GM21723 (cell line): Measurements from ENCODE around the gene STAC3.
A peak's percentile ranks its signal among the peaks of the same experiment; 100 is the strongest.

ENCODE experiments used
- ATAC-seq: cut with Tn5 transposase; IDR thresholded peaks from one replicate; pipeline ENCODE4 v1.9.1; 2021; ENCODE audit warnings: mild to moderate bottlenecking, moderate library complexity; ENCODE audit not compliant: unreplicated experiment

STAC3 gene

DNA sequence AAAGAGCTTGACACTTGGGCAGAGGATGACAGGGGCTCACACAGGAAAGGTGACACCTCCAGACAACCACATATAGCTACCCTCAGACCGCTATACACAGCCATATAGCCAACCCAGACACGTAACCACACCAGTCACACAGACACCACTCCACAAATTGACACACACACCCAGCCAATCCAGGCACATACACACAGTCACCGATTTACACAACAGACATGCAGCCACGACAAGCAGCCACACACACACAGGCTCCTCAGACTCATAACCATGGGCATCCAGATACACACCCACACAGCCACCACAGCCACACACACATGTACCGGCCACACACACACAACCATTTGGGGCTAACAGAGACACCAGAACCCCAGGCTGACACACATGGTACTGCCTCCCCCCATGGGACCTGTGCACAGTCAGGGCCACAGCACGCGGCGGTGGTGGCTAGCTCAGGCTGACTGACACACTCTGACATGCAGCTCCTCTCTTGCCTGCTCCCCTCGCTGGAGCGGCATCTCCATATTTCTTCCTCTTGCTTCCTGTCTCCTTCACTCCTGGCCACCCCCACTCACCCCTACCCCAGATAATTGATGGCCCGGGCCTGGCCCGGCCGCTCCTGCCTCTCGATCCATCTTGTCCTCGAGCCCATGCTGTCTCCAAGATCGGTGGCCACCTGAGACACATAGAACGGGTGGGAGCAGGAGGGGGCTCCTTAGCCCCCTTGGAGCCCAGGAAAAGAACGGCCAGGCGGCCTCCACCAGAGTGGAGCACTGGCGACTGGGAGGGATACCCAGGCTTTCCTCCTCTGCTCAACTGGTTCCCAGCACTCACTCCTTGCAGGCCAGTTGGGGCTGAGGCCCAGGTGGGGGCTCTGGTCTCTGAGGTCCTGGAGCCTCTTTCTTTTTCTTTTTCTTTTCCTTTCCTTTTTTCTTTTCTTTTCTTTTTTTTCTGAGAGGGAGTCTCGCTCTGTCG, 27.5 kb downstream of the STAC3 start:
- ATAC-seq = no peak

DNA sequence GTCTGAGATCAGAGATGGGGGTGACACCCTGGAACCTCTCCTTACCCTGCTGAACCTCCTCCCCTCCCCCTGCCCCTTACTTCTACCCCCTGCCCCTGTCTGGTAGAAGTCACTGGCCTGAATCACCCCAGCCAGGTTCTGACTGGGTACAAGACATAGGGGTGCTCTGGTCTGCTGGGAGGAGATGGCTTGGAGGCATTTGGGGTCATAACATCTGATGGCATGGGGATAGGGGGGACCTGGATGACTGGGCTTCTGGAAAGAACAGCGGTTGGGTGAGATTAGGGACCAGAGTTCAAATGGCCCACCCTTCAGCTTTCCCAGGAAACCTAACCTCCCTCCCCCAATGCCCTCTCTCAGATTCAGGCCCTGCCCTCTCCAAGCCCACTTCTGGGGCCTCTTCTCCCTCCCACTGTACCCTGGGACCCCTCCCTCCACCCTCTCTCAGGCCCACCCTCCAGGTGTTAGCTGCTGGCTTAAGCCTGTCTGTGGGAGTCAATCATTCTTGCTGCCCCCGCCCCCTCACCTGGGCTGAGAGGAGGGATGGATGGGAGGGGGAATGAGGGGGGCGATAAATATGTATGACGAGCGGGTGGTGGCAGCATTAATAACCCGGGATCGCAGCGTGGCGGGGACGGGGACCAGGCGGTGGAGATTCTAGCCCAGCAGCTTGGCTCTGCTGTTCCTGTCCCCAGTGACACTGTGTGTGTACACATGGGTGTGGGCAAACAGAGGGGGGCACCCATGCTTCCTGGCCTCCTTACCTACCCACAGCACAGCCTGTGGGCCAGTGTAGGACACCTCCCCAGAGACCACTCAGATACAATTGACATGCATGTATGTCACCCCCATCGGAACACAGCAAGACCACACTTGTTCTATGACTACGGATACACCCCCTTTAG, 28.4 kb downstream of the STAC3 start:
- ATAC-seq = no peak

DNA sequence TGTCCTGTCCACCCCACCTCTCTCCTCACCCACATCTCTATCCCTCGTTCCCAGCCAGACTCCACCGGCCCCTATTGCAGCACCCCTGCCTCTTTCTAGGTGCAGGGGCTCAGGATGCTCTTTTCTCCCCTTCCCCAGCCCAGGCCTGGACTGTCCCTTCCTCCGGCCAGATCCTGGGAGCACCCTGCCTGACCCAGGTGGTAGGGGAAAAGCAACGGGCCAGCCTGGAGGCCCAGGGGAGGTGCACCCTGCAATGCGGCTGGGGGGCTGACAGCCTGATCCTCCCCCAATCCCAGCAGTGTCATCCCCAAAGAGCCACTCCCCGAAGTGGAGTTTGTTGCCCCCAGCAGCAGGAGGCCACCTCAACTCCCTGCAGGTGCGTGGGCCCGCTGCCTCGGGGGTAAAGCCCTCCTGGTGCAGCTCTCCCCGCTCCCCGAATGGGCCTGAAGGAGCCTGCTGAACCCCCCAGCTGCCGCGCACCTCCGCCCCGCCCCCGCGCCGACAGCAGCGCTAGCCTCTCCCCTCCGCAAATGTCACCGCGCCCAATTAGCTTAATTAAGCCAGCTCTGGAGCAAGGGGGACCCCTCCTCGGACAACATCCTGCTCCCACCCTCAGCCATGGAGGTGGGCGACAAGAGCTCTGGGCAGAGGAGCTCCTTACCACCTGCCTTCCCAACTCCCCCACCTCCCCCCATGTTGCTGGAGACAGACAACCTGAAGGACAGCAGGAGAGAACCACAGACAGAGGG, 29.6 kb downstream of the STAC3 start:
- ATAC-seq = no peak

DNA sequence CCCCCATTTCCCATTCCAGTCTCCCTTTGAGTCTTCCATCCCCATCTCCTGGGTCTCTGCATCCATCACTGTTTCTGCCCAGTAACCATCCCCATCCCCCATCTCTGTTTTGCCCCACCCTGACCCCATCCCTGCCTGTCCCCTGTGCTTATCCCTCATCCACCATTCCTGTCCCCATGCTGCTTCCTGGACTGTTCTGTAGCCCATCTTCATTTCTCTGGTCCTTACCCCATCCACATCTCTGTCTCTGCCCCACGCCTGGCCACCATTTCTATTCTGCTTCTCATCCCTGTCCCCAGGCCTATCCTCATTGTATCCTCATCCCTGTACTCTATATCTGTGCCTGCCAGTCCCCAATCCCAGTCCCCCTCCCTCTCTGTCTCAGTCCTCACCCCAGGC, 30.2 kb downstream of the STAC3 start:
- ATAC-seq = no peak

DNA sequence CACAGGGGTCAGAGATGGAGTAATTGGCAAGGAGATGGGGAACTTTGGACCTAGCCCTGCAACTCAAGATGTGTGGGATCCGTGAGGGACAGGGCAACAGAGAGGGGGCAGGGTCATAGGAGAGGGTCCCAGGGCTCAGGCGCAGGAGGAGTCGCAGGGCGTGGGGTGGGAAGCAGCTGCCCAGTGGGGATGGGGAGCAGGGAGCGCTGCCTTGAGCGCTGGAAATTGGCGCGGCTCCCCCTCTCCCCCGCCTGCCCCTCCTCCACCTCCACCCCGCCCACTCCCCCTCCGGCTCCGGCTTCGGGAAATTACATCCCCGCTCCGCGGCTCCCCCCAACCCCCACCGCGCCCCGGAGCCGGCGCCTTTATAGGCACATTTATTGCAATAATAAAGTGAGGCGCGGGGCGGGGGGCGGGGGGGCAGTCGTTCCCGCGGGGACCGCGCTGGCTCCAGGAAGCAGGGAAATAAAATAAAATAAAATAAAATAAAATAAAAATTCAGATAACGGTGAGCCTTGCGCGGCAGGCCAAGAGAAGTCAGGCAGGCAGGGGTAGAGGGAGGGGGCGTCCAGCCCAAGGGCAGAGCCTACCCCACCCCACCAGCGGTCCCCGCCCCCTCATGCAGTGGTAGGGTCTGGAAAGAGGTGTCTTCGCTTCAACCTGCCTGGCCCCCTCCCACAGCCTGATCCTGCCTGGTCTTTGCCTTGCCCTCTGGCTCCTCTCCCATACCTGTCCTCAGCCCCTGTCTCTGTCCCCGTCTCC, 30.8 kb downstream of the STAC3 start:
- ATAC-seq = no peak

DNA sequence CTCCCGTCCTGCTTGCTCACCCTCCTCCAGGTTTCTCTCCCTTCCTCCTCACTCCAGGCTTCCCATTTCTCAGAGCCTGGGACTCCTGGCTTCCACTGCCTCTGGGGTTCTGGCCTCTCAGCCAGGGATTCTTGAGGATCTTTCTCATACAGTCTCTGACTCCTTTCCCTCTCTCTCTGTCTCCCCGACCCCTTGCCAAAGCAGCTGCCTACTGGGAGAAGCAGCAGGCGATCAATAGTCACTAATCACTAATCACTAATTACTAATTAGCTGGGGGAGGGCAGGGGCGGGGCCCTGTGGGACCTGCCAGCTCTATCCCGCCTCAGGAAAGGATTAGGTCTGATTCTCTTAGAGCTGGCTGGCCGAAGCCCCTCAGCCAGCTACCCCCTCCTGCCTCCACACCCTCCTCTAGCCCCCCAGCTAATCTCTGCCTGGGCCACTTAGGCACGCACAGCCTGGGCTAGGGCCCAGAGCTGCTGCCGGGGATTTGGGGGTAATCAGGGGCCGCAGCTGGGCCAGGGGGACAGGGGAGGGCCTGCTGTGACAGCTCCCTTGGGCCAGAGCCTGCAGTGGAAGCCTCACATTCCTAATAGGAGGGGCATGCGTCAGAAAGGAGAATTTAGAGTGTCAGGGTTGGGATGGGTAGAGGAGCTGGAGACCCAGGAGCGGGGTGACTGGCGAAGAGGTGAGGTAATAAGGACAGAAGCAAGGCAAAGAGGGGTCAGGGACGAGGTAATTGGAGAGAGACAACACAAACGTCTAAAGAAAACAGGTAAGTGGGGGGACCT, 31.6 kb downstream of the STAC3 start:
- no peak for ATAC-seq

DNA sequence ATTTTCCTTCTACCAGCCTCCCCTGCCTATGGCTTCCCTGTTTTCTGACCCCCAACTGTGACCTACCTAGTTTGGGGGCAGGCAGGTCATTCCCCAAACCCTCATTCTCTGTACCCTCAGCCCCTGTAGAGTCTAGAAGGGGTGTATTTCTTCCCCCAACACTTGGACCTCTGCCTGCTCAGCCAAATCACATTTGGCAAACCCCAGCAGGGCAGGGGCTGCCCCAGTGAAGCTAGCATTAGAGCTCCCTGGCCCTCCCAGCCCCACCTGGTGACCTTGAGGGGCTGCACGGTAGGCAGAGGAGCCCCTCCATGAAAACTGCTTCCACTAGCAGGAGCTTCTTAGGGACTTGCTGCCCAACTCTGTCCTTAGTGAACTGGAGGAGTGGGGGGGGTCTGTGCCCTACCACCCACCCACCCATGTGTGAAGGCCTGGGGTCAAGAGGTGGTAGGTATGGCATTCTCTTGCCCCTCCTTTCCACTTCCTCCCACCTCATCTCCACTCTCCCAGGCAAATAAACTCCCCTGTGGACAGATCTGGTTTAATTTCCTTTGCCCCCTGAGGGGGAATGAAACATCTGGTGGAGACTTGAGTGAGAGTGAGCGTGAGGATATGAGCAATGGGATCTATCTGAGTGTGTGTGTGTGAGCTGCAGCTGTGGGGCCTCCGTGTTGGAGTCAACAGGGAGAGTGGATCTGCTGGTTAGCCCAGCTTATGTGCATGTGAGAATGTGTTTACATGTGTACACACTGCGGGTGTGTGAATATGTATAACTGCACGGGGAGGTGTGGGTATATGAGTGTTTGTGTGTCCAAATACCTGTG, 32.7 kb downstream of the STAC3 start:
- no peak for ATAC-seq

DNA sequence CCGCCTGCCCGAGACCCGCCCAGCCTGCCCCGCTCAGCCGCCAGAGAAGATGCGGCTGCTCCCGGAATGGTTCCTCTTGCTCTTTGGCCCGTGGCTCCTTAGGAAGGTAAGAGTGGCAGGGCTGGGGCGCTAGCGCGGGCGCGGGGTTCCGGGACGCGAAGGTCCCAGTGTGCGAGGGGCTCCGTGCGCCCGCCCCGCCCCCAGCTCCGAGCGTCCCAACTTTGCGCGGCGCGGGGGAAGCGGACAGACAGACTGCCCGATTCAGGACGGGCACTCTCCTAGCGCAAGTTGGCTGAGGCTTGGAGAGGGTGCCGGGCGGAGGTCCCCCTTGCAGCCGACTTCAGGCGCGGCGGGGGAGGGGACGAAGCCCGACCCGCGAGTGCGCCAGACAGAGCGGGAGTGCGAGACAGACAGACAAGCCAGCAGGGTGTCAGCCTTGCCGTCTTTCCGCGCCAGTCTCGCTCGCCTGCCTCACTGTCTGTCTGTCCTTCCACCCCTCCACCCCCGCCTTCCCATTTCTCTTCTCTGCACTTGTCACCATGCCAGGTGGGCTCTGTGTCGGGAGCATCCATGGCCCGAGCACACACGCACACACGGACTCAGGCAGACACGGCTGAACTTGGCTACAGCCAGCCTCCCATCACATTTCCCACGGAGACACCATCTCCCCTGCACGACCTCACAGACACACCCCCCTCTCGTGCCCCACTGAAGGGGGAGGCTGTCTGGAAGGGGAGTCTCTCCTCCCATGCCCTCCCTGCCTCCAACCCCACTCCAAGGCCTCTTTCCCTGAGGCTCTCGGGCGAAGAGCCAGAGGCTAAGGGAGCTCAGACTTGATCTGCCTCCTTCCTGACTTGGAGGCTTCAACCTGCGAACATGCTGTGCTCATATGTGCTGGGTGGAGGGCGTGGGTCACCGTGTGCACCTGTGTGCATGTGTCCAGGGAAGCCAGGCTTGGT, 33.8 kb downstream of the STAC3 start:
- ATAC-seq = no peak

DNA sequence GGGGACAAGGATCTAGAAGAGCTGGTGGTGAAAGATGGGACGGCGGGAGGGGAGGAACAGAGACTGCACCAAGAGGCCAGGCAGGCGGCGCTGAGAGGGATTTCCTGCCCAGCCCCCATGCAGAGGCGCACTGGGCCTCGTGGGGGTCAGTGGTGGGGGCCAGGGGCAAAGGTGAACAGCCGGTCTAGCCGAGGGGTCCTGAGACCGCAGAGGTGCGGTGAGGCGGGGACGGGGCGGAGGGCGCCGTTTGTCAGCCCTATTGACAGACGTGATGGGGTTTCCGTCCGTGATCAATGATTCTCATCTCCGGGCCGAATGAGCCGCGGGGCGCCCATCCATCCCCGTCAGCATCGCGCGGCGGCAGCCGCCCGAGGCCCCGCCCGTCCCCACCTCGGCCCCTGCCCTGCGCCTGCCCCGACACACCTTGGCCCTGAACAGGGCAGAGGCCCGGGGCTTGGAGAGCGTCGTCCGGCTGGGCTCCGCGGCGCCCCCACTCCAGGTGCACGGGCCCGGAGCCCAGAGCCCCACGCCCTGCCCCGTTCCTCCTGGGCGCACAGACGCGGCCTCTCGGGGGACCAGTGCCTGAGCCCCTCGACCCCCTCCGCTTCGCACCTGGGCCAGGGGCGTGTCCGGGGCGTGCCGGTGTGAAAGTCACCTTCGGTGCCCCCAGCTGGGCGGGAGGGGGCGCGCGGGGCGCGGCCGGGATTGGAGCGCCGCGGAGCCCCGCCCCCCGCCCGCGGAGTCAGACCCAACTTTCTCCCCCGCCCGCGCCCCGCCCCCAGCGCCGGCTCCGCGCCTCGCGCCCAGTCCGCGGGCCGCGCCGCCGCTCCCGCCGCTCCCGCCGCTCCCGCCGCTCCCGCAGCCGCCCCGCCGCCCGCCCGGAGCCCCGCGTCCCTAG, 34.7 kb downstream of the STAC3 start, which contains the start of gene NXPH4:
Gene NXPH4, plus strand, starts transcription at position 781 of the 898 bp plus-strand sequence. CDS start 176 bp downstream, outside the sequence.
- ATAC-seq = no peak

DNA sequence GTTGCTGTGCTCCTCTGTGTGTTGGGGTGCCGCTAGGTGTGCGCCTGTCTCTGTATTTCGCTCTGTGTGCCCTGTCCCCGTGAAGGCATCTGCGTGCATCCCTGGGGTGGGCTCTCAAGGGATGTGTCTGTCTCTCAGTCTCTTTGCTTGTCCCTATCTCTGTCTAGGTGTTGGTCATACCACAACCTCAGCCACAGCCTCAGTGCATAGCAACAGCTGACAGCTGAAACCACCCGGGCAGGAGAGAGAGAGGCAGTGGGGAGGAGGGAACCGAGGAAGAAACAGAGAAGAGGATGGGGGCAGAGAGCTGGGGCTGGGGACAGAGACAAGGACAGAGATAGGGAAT, 35.3 kb downstream of the STAC3 start:
- no peak for ATAC-seq

DNA sequence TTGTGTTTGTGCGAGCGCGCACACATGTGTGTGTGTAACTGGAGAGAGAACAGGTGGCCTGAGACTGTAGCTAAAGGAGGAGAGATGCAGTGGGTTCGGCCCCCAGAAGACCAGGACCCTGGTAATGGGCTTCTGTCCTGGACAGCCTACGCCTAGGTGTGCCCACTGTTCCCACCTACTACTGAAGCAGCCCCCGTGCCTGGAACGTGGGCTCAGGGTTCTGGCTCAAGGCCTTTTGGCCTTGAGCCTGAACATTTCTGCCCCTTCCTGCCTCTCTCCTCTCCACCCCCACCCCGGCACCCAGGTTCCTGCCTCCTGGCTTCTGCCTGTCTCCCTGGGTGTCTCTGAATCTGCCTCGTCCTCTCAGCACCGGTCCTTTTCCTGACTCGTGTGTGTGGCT, 35.9 kb downstream of the STAC3 start:
- ATAC-seq = no peak

DNA sequence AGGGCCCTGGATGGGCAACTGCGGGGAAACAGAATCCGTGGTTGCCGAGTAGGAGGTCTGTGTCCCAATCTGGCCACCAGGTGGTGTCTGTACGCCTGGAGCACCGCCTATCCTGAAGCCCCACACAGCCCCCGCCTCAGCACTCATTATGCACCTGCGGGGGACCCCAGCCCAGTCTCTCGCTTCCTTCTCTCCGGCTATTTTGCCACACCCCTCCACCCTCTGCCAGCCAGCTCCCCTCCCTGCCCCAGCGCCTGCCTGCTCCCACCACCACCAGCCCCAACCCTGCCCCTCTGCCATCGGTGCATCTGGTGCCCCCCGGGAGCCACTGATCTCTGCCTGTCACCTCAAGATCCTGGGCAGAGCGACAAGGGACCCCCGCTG, 36.6 kb downstream of the STAC3 start:
- ATAC-seq = peak; percentile 37

DNA sequence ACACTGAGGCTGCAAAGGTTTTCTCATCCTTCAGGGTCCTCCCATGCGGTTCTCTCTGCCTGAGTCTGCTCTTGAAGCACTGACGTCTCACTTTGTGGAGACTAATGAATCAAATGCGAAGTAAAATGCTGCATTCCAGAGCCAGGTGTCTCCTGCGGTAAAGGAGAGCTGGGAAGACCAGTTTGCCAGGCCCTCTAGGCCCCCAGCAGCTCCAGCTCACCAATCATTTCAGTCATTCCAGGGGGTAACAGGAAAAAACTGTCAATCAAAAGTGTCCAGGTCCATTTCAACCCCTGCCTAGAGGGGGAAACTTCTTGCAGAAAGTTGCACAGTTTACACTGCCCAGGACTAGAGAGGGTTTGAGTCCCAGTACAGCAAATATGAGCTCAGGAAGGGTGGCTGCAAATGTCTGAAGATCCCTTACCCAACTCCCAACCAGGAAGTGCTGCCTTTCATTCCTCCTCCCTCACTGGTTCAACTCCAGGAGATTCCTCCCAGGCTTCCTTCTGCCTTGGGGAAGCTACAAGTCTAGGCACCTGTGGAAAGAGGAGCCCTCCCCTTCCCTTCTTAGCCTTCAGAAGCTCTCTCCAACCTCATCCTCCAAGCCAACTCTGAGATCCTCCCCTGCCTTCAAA, 37.1 kb downstream of the STAC3 start:
- no peak for ATAC-seq

DNA sequence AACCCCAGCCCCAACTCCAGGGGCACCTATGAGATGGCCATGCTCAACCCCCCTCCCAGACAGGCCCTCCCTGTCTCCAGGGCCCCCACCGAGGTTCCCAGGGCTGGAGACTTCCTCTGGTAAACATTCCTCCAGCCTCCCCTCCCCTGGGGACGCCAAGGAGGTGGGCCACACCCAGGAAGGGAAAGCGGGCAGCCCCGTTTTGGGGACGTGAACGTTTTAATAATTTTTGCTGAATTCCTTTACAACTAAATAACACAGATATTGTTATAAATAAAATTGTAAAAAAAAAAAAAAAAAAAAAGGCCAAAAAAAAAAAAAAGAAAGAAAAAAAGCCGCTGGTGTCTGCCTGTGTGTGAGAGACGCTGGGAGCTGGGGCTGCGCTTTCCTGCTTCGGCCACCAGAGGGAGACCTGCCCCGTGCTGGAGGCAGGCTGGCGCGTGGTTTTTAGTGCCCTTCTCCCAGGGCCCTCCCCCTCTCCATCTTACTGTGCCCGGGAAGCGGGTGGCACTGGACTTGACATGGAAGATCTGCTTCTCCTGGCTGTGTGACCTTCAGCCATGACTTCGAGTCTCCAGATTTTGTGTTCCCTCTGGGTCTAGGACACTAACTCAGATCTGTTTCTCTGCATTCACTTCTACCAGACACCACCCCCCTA, 37.8 kb downstream of the STAC3 start:
- ATAC-seq = peak; percentile 44

DNA sequence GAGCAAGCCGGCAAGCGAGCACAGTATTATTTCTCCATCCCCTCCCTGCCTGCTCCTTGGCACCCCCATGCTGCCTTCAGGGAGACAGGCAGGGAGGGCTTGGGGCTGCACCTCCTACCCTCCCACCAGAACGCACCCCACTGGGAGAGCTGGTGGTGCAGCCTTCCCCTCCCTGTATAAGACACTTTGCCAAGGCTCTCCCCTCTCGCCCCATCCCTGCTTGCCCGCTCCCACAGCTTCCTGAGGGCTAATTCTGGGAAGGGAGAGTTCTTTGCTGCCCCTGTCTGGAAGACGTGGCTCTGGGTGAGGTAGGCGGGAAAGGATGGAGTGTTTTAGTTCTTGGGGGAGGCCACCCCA, 38.3 kb downstream of the STAC3 start:
- ATAC-seq = no peak
